WERI-Rb-1 (cell line): ENCODE measurements around the gene LGALS4.

ENCODE experiments used
- DNase-seq: peaks from one replicate; pipeline ENCODE4 v3.0.0-alpha.2; 2020
- H3K27ac ChIP-seq: fragments of 250-450 bp; sonication (Bioruptor Pico); 2 replicates; pipeline ENCODE4 v1.5.1; 2020; ENCODE audit warnings: mild to moderate bottlenecking, moderate library complexity
- H3K27me3 ChIP-seq: fragments of 250-450 bp; sonication (Bioruptor Pico); 2 replicates; pipeline ENCODE4 v1.5.1; 2021; ENCODE audit warnings: mild to moderate bottlenecking, low read depth, moderate library complexity; ENCODE audit not compliant: insufficient read depth, severe bottlenecking
- H3K36me3 ChIP-seq: fragments of 250-450 bp; sonication (Bioruptor Pico); 2 replicates; pipeline ENCODE4 v1.5.1; 2020; ENCODE audit warnings: mild to moderate bottlenecking, moderate library complexity
- H3K4me3 ChIP-seq: 2 replicates; pipeline ENCODE4 v1.5.1; 2011; ENCODE audit warnings: low read depth, mild to moderate bottlenecking, control low read depth, low read length
- H3K9me3 ChIP-seq: fragments of 250-450 bp; sonication (Bioruptor Pico); 2 replicates; pipeline ENCODE4 v1.5.1; 2021; ENCODE audit warnings: mild to moderate bottlenecking, moderate library complexity; ENCODE audit not compliant: severe bottlenecking
- TF ChIP-seq, protein P1 (sequence below): IDR thresholded peaks from 2 replicates; pipeline ENCODE4 v1.5.1; 2011; ENCODE audit warnings: low read depth, mild to moderate bottlenecking, control low read depth, inconsistent platforms, low read length

Gene LGALS4

DNA sequence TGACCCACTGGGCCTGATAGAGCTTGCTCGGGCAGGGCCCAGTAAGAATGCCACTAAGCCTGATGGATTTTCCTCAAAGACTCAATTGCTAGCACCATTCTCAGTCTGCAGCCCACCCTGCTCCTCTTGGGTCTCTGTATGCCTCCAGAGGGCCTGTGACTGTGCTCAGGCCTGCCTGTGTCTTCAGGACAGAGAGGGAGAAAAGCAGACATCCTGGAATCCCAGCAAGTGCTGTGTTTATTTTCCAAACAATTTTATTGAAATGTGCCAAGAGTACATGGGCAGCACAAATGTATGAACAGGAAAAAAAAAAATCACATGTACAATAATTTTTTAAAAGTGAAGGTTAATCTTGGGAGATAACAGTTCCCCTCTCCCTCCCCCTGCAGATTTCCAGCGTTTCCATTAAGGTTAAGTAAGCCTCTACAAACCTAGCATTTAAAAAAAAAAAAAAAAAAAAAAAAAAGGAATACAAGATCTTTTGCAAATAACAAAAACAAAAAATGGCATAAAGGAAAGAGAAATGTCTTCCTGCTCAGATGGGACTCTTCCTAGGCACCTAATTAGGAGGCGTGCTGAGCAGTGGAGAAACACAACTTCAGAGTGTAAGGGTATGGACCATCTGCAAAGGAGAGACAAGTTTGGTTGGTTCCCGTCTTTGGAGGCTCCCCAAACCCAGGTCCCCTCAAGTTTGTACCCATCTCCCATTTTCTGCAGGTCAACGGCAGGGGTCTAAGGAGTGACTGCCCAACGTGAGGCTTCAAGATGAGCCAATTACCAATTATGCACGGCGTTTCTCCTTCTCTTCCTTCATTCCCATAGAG lies 23.6 kb upstream of the LGALS4 start:
- Histone ChIP-seq H3K36me3 (peaks cover 59% of the 10 kb centered on the region), H3K9me3 (no peaks in the 10 kb centered on the region), H3K27me3 (no peaks in the 10 kb centered on the region), H3K4me3 (no peak overlapping the region), H3K27ac (0 out of 2 replicates have a peak overlapping the region, but pooled peaks have one; percentile 9)
- TF ChIP-seq, protein P1, sequence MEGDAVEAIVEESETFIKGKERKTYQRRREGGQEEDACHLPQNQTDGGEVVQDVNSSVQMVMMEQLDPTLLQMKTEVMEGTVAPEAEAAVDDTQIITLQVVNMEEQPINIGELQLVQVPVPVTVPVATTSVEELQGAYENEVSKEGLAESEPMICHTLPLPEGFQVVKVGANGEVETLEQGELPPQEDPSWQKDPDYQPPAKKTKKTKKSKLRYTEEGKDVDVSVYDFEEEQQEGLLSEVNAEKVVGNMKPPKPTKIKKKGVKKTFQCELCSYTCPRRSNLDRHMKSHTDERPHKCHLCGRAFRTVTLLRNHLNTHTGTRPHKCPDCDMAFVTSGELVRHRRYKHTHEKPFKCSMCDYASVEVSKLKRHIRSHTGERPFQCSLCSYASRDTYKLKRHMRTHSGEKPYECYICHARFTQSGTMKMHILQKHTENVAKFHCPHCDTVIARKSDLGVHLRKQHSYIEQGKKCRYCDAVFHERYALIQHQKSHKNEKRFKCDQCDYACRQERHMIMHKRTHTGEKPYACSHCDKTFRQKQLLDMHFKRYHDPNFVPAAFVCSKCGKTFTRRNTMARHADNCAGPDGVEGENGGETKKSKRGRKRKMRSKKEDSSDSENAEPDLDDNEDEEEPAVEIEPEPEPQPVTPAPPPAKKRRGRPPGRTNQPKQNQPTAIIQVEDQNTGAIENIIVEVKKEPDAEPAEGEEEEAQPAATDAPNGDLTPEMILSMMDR = no peak
- no peak for DNase-seq

DNA sequence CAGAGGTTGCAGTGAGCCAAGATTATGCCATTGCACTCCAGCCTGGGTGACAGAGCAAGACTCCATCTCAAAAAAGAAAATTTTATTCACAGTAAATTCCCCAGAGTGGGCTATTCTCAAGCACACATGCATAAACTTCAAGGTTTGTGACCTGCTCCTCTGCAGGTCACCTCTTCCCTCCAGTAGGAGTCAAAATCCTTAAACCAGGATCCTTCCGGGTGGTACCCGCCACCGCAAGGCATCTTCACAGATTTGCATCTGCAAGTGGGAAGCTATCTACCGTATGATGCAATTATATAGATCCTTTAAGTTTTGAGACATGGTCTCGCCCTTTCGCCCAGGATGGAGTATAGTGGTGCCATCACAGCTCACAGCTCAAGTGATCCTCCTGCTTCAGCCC lies 21.8 kb upstream of the LGALS4 start:
- TF ChIP-seq, protein P1 = no peak
- Histone ChIP-seq H3K4me3 (no peak overlapping the region), H3K9me3 (no peaks in the 10 kb centered on the region), H3K27me3 (no peaks in the 10 kb centered on the region), H3K27ac (no peak overlapping the region), H3K36me3 (peaks cover 52% of the 10 kb centered on the region)
- DNase-seq = no peak

DNA sequence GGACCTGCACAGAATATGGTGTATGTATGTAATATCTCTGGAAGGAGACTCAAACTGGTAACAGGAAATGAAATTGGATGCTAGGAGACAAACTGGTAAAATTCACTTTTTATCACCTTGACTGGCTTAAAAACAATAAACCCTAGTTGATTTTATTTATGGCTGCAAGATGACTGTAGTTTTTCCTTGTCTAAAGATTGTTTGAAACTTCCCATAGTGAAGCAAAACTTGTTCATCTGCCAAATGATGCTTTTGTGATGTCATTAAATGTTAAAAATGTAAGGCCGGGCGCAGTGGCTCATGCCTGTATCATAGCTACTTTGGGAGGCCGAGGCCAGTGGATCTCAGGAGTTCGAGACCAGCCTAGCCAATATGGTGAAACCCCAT lies 21.4 kb upstream of the LGALS4 start:
- H3K27ac ChIP-seq = no peak overlapping the region
- no peaks in the 10 kb centered on the region for H3K27me3 ChIP-seq
- TF ChIP-seq, protein P1 = no peak
- no peak for DNase-seq
- no peak overlapping the region for H3K4me3 ChIP-seq
- no peaks in the 10 kb centered on the region for H3K9me3 ChIP-seq
- H3K36me3 ChIP-seq = peaks cover 51% of the 10 kb centered on the region

DNA sequence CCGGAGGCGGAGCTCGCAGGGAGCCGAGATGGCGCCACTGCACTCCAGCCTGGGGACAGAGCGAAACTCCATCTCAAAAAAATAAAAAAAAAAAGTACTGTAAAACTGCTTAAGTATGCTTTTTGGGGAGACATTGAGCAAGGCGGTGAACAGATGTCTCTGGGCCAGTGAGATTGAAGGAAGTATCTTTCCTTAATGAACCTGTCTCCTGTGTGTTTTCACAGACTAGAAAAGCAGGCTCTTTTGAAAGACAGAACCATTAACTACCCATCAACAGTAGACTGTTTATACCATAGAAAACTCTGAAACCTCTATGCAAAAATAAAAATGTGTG lies 20.3 kb upstream of the LGALS4 start:
- TF ChIP-seq, protein P1 = no peak
- no peak for DNase-seq
- Histone ChIP-seq H3K4me3 (no peak overlapping the region), H3K36me3 (peaks cover 48% of the 10 kb centered on the region), H3K27ac (peak overlapping the region; percentile 48), H3K27me3 (no peaks in the 10 kb centered on the region), H3K9me3 (no peaks in the 10 kb centered on the region)

DNA sequence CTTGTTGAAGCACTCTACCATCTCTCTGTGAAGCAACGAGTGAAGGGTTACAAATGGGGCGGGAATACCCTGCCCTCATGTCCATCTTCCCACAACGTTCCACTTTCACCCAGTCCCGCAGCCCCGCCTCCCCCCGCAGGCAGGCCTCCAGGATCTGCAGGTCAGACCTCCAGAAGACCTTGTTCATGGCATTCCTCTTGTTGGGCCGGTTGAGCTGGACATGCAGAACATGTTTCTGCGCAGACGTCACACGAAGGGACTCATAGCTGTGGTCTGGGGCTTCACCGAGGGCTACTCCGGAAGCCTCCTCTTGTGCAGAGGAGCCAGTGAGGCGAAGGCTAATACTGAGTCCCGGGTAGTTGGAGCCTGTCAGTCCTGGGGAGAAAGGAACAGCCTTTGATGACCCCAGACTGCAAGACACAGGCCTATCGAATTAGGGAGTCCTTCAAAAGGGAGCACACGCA lies 18.4 kb upstream of the LGALS4 start:
- peak overlapping the region; percentile 76 for H3K27ac ChIP-seq
- no peaks in the 10 kb centered on the region for H3K9me3 ChIP-seq
- TF ChIP-seq, protein P1 = no peak
- H3K36me3 ChIP-seq = peaks cover 41% of the 10 kb centered on the region
- DNase-seq = peak; percentile 36
- H3K27me3 ChIP-seq = no peaks in the 10 kb centered on the region
- H3K4me3 ChIP-seq = peak overlapping the region; percentile 86
